OCI-M2 (cell line): ENCODE measurements around the gene NDEL1.

Experiments used
- DNase-seq: peaks from one replicate; lab custom pipeline; 2025; ENCODE audit not compliant: unreplicated experiment; lab: John Stamatoyannopoulos, UW

The NDEL1 gene

GRCh38 chr17:8413938-8414337 is 21.7 kb upstream of the NDEL1 start:
- DNase-seq = no peak

DNA sequence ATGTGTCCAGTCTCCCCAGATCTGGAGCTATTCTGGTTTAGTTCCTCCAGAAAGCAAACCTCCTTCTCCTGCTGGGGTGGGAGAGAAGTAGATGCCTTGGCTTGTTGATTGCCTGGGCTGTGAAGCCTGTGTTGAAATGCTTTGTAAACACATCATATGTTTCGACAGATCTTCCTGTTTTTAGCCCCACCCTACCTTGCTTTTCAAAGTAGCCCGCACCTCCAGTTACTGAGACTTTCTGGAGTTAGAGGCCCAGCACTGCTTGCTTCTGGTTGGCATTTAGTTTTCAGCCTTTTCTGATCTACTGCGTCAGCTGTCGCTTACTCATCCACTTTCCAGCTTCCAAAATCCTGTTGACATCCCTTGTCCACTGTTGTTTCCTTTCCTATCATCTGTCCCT is 17.9 kb upstream of the NDEL1 start:
- DNase-seq = no peak

GRCh38 chr17:8418471-8418870 is 17.2 kb upstream of the NDEL1 start:
- no peak for DNase-seq

- DNase-seq = no peak
Observed at GRCh38 chr17:8419305-8419704, 16.4 kb upstream of the NDEL1 start.

- DNase-seq = no peak
Observed at GRCh38 chr17:8420041-8420934, 15.4 kb upstream of the NDEL1 start.

GRCh38 chr17:8421571-8421970 is 14.1 kb upstream of the NDEL1 start:
- no peak for DNase-seq

DNA sequence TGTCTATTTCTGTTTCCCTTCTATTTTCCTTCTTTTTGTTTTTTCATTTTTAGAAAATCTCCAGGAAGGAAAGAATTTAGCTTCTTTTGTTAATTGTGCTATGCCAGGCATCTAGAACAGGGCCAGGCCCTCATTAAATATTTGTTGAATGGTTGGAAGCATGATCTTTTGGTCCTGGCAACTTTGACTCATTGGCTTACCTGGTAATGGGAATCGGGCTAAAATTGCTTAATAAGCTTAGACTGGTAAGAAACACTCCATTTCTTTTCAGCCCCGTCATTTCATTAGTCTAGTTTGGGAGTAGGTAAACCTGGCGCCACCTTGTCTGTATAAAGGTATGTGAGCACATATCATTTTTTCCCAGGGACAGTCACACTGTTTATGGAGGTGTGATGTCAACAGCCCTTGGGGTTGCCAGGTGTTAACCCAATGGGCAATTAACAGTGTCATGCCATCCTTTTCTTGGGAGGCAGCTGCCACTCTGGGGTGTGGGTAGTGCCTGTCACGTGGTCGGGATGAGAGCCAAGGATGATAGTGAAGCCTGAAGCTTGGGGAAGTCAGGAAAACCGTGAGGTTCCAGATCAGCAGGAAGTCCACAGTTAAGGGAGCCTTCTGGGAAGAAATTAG is 9.5 kb upstream of the NDEL1 start:
- no peak for DNase-seq

GRCh38 chr17:8426802-8427201 is 8.9 kb upstream of the NDEL1 start:
- no peak for DNase-seq

- DNase-seq = no peak
Observed at GRCh38 chr17:8430966-8431365, 4.7 kb upstream of the NDEL1 start.

- no peak for DNase-seq
Observed at GRCh38 chr17:8436169-8436843, 622 bp downstream of the NDEL1 start.

DNA sequence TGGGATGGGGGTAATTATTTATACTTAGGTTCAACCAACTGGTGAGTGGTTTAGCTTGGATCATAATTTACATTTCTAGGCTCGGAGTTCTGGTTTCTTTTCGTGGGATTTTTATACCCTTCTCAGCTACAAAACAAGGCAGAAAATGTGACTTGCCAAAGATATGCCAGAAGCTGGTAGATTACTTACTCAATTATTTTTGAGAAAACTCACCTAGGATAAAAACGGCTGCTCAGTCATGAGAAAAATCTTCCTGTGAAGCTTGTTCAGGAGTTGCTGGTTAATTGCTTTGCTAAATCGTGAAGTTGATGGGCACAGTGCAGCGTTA is 1.1 kb downstream of the NDEL1 start:
- DNase-seq = no peak

- no peak for DNase-seq
Observed at GRCh38 chr17:8438441-8438840, 2.8 kb downstream of the NDEL1 start.

GRCh38 chr17:8439681-8440080 is 4.0 kb downstream of the NDEL1 start:
- no peak for DNase-seq

GRCh38 chr17:8441690-8442089 is 6.0 kb downstream of the NDEL1 start:
- no peak for DNase-seq

DNA sequence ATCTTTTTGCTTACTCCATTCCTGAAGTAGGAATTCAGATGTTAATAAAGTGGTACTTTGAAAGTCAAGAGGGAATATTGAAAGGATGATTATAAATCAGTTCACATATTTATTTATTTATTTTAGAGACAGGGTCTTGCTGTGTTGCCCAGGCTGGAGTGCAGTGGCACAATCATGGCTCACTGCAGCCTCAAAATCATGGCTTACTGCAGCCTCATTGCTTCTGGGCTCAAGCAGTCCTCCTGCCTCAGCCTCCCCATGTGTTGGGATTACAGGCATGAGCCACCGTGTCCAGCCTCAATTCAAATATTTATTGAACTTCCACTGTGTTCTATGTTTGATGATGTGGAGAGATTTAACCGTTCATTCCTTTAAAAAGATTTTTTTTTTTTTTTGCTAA is 6.6 kb downstream of the NDEL1 start:
- no peak for DNase-seq

GRCh38 chr17:8443756-8444155 is 8.1 kb downstream of the NDEL1 start:
- no peak for DNase-seq

- no peak for DNase-seq
Observed at GRCh38 chr17:8444494-8444893, 8.8 kb downstream of the NDEL1 start.

- no peak for DNase-seq
Observed at GRCh38 chr17:8445536-8445935, 9.9 kb downstream of the NDEL1 start.

DNA sequence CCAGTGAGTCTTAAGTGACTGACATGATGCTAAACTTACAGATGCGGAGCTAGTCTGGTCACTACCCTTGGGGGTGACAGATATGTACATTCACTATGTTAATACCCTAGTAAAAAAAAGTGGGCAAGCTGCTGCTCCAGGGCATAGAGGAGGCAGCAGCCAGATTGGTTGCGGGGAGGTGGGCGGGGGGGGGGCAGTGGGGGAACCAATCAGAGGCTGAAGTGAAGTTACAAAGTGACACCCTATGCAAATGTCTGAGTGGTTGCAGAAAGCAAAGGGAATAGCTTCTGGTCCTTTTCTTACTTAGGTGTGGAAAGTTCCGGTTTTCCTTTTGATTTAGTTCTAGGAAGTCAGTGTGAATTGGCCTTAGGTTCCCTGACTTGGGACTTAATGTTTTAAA is 12.1 kb downstream of the NDEL1 start:
- DNase-seq = no peak

GRCh38 chr17:8448310-8448709 is 12.6 kb downstream of the NDEL1 start:
- no peak for DNase-seq

DNA sequence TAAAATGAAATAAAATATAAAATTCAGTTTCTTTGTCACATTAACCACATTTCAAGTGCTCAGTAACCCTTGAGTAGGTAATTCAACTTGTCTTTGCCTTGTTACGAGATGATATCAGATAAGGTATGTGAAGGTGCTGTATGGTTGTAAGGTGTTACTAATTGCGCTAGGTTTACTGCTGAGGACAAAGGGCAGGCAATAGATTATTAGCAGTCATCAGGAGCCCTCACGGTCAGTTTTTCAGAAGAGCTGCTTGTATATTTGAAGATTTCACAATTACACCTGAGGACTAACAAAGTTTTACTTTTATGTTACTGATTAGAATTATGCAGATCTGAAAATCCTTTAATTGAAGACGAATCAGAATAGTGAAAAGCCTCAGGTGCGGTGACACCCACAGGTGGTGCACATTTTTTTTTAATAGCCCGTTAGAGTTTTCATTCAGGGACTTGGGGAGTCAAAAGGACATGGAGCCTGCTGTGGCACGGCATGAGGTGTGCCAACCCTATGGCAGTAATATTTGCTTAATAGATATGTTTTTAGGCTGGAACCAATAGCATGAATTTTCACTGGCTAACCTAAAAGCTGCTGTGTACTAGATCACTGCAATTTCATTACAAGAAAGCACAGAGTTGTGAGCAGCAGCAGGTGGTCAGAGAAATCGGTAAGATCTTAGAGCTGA is 16.4 kb downstream of the NDEL1 start:
- no peak for DNase-seq

DNA sequence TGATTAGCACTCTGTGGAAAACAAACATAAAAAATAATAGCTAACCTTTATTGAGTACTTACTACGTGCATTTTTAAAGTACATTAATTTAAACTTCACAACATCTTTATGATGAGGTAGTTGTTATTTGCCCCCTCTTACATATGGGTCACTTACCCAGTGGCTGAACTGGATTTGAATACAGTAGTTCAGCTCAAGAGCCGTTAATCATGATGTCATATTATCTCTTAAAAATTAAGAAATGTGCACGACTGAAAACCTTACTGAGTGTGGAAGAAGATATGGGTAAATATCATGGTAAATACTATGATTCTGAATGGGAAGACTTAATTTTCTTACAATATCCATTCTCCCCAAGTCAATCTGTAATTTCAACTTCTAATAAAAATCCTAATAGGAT is 17.6 kb downstream of the NDEL1 start:
- no peak for DNase-seq
